ENCODE data around the gene ATG4B.

Gene ATG4B

GRCh38 chr2:241668354-241668753, 30.9 kb downstream of the ATG4B start:
- no peak for DNase-seq

DNA sequence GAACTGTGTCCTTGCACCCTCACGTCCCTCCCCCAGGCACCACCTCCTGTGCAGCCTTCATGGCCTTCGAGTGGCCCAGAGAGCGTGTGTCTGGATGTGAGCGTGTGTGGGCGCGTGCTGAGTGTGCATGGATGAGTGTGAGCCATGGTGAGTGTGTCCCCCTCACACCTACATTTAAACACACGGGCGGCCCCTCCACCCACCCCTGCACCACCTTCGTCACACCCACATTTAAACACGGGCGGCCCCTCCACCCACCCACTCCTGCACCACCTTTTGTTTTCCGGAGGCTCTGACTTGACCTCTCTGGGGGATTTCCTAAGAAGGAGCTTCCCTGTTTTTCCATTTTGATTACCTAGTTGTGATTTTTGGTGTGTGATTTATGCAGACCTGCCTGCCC, 31.3 kb downstream of the ATG4B start:
- DNase-seq, result no peak

DNA sequence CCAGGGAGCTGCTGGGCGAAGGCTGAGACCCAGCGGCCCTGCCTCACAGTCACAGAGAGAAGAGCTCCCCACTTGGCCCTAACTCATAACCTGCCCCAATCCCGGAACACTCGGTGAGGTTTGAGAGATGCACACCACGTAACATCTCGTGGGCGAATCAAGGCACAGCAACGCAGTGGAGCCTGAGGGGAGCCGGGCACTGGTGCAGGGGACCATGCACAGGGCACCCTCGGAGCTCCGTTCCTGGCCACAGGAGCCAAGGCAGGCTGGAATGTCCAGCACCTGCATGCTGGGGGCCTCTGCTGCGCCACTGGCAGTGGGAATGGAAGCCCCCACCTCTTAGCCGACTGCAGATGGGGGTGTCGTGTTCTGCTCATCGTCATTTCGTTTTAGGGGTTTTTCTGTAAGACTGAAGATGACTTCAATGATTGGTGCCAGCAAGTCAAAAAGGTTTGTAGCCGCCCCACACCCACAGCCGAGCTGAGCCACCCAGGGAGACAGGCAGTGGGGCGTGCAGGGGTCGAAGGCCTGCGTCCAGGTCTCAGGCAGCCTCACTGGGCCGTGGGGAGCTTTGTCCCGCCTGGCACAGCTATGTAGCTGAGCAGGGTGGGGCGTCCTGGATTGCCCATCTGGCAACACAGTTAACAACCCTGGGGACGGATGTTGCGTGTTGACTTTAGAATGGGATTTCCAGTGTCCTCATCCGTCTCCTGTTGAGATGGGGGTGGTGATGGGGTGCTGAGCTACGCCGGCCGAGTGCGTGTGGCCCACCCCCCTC, 33.0 kb downstream of the ATG4B start:
- DNase-seq, result no peak

DNA sequence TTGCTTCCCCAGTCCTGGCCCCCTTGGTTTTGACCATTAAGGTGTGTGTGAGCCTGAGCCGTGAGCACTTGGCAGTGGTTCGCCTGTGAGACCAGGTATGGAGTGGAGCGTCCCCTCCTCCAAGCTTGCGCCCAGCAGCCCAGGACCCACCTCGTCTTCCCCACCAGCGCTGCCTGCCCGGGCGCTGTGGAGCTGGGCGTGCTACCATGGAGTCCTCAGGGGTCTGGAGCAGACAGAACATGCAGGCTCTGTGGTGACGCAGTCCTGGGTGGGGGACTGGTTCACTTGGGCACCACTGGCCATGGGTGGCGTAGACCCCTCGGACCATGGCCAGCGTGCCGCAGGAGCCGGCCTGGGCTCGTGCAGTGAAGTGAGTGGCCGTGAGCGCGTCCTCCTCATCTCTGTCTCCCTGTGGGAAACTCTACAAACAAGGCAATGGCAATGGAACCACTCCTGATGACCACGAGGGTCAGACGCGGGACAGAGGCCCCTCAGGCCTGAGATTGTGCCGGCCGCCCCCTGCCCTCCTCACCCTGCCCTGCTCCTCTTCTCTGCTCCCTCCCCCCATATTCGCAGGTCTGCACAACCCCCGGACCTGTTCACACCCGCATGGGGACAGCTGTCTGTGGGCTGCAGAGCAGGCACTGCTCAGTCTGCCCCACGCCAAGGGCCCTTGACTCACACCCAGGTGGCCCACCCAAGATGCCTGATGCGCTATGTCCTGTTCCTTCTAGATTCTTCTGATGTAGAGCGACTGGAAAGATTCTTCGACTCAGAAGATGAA, 34.2 kb downstream of the ATG4B start:
- no peak for DNase-seq

DNA sequence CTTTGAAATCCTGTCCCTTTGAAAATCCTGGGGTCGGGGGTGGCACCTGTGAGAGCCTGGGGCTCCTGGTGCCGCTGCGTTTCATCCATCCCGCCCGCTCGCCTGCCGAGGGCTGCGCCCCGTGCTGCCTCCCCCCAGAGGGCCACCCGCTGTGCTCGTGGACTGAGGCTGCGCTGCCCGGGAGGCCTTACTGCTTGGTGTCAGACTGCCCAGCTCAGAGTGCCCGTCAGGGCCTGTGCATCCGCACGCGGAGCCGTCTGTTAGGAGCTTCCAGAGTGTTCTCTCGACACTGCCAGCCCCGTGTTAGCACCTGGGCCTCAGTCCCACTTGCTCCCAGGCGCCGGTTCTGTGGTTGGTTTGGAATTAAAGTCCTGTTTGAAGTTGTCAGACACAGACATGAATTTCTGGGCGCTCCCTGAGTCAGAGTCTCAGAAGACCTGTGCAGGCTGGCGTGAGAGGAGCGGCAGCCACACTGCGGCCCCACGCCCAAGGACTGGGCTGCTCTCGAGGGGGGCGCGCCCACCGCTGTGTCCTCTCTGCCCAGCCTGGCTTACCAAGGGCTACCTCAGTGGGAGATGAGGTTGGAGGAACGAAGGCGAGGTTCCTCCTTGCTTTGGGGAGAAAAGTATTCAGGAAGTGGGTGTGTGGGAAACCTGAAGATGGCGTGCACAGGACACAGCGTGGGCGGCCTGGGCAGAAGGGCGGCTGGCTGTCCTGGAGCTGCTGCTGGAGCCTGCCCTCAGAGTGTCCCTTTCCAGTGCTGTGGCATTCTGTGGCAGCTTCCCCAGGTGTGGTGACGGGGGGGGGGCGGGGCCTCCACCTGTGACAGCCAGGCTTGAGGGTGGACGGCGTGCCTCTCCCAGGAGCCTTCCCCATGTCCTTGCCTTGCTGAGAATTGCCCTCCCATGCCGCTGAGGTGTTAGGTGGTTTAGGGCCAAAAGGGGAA, 35.0 kb downstream of the ATG4B start:
- no peak for DNase-seq

DNA sequence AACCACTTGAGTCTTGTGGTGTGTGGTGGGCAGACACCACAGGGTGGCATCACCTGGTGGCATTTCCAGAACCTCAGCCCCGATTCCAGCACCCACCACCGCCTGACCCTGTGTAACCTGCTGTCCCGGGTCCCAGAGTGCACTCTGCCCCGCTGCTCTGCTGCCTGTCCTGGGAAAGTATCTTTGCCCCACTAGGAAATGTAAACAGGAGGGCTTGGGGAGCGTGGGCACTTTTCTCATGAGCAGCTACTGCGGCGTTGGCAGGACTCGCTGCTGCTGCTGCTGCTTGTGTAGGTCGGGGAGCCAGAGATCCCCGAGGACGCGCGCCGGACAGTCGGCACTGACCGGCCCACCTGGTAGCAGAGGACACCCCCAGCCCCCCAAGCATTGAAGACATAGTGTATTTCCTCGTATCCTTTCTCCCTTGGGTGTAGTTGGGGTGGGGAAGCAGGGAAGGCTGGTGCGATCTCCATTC, 35.7 kb downstream of the ATG4B start:
- DNase-seq, result no peak

DNA sequence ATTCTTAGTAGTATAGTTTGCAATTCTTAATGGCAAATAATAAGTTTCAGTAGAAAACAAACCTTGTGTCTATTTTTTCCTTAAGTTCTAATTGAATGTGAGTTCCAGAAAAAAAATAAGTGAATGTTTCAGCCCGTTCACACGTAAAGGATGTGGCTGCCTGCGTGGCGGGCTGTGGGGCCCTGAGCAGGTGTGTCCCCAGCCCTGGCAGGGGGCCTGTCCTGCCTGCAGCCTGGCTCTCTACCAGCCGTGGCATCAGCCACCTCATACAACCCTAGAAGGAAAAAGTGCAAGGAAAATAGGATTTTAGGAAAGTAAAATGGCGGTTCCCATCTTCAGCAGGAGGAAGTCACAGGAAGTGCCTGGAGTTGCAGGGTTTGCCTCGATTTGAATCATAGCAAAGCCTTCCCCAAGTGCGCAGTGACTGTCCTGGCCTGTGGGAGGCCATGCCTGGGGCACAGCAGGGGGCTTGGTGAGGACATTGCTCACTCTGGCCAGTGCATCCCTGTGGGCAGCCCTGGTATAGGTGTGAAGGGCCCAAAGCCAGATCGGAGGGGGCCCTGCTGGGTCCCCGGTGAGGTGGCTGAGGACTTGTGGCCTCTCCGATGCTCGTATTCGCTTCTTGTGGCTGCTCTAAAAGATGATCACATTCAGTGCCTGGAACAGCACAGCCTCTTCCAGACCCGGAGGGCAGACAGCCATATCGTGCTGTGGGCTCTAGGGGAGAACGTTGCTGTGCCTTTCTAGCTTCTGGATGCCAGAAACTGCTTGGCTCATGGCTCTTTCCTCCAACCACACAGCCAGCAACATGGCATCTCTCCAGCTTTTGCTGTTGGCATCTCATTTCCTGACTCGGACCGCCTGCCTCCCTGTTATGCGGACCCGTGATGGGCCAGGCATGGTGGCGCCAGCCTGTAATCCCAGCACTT, 36.6 kb downstream of the ATG4B start:
- DNase-seq, result no peak

- DNase-seq, result no peak
Measured at GRCh38 chr2:241675885-241676284, 38.4 kb downstream of the ATG4B start.

GRCh38 chr2:241676665-241677064, 39.2 kb downstream of the ATG4B start:
- DNase-seq, result no peak

DNA sequence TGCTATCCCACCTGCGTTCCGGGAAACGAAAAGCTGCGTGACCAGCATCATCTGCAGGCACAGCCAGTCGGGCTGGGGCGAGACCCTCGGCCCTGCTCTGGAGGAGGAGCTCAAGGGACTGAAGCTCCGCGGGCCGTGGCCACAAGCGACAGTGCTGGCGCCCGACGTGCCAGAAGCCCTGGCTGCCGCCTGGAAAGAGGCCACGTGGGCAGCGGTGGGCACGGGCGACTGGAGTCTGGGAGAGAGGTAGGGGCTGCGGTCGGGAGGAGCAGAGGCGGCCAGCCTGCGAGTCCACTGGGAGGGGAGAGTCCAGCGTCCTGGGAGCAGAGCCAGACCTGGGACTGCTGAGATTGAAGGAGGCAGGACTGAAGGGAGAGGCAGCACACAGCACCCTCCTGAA, 39.9 kb downstream of the ATG4B start:
- DNase-seq, result no peak

GRCh38 chr2:241678307-241678706, 40.8 kb downstream of the ATG4B start:
- no peak for DNase-seq

GRCh38 chr2:241678784-241679540, 41.5 kb downstream of the ATG4B start:
- no peak for DNase-seq

- DNase-seq, result no peak
Measured at GRCh38 chr2:241680044-241680443, 42.6 kb downstream of the ATG4B start.

GRCh38 chr2:241680827-241681599, 43.5 kb downstream of the ATG4B start:
- DNase-seq, result no peak

DNA sequence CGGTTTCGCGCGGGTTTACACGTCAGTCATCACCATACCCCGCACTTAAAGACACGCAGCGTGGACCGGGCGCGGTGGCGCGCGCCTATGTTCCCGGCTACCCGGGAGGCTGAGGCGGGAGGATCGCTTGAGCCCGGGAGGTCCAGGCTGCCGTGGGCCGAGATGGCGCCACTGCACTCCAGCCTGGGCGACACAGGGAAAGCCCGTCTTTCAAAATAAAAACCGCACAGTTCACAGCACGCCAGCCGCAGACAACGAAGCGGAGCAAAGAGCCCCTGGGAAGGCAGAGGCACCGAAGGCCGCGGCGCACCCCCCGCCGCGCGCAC, 48.8 kb downstream of the ATG4B start:
- DNase-seq, result no peak

DNA sequence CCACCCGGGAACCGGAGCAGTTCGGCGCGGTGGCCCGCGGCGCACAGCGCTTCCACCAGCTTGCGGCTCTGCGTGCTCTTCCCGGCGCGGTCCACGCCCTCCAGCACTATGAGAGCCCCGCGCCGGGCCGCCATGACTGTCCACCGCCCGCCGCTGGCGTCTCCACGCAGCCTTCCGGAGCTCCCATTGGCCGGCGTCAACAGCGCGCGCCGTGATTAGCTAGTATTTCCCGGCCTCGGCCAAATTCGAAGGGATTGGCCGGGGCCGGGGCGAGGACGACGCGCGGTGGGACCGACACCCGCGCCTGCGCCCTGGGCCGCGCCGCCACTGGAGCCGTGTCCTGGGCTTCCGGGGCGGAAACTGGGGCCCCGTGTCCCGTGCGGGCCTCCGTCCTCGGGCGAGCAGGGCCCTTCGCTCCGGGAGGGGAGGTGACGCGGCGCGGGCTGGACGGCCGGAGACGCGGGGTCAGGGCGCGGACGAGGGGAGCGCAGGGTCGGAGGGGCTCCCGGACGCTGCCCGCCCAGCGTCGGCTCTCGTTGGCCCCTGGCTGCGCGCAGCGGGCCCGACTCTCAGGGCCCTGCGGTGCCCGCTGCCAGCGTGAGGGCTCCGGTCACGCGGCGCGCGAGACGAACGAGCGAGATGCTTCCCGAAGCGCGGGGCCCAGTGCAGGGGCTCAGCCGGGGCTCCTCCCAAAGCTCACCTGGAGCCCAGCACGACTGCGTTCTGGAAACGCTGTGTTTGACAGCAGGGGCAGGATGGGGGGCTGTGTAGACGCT, 49.3 kb downstream of the ATG4B start, which contains the start of gene DTYMK:
Gene DTYMK (minus strand): TSS at position 166 of the 776 bp plus-strand sequence. CDS start 32 bp downstream, at position 134.
- DNase-seq, result peak; percentile 93

DNA sequence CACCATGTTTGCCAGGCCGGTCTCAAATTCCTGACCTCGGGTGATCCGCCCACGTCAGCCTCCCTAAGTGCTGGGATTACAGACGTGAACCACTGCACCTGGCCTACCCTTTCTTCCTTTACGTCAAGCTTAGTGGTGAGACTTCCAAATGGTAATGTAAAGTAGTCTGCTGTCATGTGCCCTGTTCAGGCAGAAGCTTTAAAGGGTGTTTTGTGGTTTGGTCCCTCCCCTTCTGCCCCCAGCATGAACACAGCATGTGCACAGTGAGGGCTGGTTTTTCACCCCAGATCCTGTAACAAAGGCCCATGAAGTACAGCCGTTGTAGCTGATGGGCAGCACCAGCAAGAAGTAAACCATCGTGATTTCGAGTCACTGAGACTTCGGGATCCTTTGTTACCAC, 51.8 kb downstream of the ATG4B start:
- no peak for DNase-seq

DNA sequence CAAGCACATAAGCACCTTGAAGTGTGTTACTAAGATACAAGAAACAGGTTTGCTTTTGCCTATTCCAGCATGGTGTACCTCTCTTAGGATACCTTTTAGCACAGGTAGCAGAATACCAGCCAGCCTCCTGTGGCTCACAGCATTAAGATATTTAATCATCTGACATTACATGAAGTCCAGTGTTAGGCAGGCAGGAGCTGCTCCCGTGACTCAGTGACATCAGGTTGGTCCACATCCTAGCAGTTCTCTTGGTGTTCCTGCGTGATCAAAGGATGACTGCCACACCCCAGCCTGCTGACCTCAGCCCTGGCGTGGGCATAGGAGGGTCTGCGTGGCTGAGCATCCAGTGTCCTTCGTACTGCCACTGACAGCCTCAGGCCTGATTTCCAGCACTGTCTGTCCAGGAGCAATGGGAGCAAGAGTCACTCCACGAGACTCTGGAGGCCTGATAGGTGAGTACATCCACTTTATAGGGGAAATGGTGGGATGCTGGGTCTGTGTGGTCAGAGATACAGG, 52.8 kb downstream of the ATG4B start:
- no peak for DNase-seq

DNA sequence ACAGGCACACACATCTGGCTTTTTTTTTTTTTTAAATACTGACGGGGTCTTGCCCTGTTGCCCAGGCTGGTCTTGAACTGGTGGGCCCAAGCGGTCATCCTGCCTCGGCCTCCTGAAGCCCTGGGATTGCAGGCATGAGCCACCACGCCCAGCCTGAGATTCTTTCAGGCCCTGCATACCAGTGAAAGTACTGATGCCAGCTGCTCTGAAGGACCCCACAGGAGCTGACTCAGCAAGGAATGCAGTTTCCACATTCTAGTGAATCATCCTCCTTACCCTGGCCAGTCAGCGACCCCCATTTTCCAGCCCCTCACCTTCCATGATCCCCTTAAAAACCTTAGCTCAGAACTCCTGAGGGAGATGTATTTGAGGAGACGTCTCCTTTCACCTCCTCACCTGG, 55.0 kb downstream of the ATG4B start:
- no peak for DNase-seq

All from T-helper 9 cell (primary cell).